Spinal cord (tissue), 10 donors: ENCODE results near the gene KLHL41. TPM values are rescaled to one million over a fixed set of nuclear protein-coding genes. Genes with fewer than 3 reads are reported as not detected.
"Not testable (repeated sequence)": the region's sequence is repeated elsewhere in the genome, so short reads cannot be mapped to it uniquely, and the experiment has no call there.

Source experiments
- DNase-seq, 6 donors: peaks; one replicate each; pipeline versions ENCODE4 v3.0.0 to v3.0.0-alpha.2; 2013 to 2015; ENCODE audit warnings: low spot score in 6 of 6, low read depth in 4 of 6
- H3K27ac ChIP-seq: one replicate; pipeline ENCODE4 v1.5.1; 2013; ENCODE audit warnings: low read depth, low read length, control low read depth
- H3K27me3 ChIP-seq: one replicate; pipeline ENCODE4 v1.6.1; 2013; ENCODE audit warnings: low read length; ENCODE audit not compliant: control insufficient read depth, insufficient read depth
- H3K36me3 ChIP-seq: one replicate; pipeline ENCODE4 v1.6.1; 2013; ENCODE audit warnings: low read length; ENCODE audit not compliant: control insufficient read depth, insufficient read depth
- H3K4me1 ChIP-seq: one replicate; pipeline ENCODE4 v1.6.1; 2013; ENCODE audit warnings: low read length; ENCODE audit not compliant: control insufficient read depth, insufficient read depth
- H3K4me3 ChIP-seq: one replicate; pipeline ENCODE4 v1.5.1; 2013; ENCODE audit warnings: low read depth, low read length, control low read depth
- H3K9me3 ChIP-seq: one replicate; pipeline ENCODE4 v1.6.1; 2013; ENCODE audit warnings: low read length; ENCODE audit not compliant: control insufficient read depth, insufficient read depth
- WGBS: methylation state at CpG from one replicate; pipeline ENCODE4 v1.1.5; 2013; ENCODE audit warnings: missing lambda C conversion rate; ENCODE audit not compliant: insufficient coverage; 5-methylcytosine and 5-hydroxymethylcytosine counted together
- polyA plus RNA-seq, 2 donors: library from polyadenylated mRNA; unstranded; fragments of 120-200 nt; gene quantifications; one replicate each; pipeline ENCODE4 v1.2.1, GENCODE V29; 2013; ENCODE audit not compliant: insufficient read length in 2 of 2
- total RNA-seq, 2 donors: library from RNA; depleted of rRNA in 1 of 2; stranded (reverse); fragments of 120-200 nt in 1 of 2; fragments of >200 nt in 1 of 2; gene quantifications; one replicate each; pipeline versions ENCODE4 v1.2.3 to v1.2.4, GENCODE V29; 2013 to 2014
- donor health status: healthy.

The KLHL41 gene
- total and polyA plus RNA-seq, 4 donors = 2.5 to 6.3 (median 3.4) TPM

DNA sequence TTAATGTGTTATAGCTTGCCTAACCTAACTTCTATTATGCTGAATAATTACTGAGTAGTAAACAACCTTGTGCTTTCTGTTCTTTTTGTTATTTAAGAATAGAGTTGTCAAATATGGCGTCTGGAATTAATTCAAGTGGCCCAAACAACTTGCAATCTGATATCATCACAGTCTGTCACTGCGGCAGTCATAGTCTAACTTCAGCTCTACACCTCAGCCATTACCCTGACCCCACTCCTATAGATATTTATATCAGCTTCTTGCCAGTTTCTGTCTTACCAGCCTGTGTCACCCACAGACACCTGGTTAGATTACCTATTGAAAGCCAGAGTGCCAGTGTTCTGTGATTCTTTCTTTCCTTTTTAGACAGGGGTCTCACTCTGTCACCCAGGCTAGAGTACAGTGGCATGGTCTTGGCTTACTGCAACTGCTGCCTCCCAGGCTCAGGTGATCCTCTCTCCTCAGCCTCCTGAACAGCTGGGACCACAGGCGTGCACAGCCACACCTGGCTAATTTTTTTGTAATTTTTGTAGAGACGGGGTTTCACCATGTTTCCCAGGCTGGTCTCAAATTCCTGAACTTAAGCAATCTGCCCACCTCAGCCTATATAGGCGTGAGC is 14.1 kb upstream of the KLHL41 start:
- Histone ChIP-seq H3K36me3 (peaks cover 19% of the 10 kb centered on the region), H3K4me1 (no peaks in the 10 kb centered on the region), H3K4me3 (no peak overlapping the region), H3K27me3 (no peaks in the 10 kb centered on the region), H3K9me3 (no peaks in the 10 kb centered on the region), H3K27ac (no peak overlapping the region)
- 88% methylated on average over 1 of the region's 5 CpGs for WGBS
- no peak for DNase-seq

- 97% methylated on average over 15 of the region's 19 CpGs for WGBS
- Histone ChIP-seq H3K9me3 (no peaks in the 10 kb centered on the region), H3K4me1 (no peaks in the 10 kb centered on the region), H3K27me3 (no peaks in the 10 kb centered on the region), H3K4me3 (no peak overlapping the region), H3K27ac (no peak overlapping the region), H3K36me3 (peaks cover 13% of the 10 kb centered on the region)
- no peak for DNase-seq
Observed at GRCh38 chr2:169504651-169505050, 4.9 kb upstream of the KLHL41 start.

DNA sequence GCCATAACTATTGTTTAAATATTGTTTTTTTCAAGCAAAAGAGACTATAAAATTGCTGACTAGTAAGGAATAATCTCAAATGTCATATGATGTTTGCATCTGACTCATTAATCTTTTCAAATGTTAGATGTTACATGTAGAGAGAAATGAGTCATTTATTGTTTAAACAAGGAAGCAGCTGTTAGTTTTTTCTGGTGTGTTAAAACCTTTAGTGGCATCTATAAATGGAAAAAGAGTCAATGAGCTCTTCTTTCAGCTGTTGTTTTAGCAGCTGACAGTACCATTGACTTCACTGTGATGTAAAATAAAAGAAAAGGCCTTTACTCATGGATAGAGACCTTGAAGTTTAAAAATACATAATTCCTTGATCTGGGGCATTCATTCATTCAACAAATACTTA is 1.8 kb upstream of the KLHL41 start:
- peaks cover 13% of the 10 kb centered on the region for H3K36me3 ChIP-seq
- H3K4me1 ChIP-seq = no peaks in the 10 kb centered on the region
- H3K27ac ChIP-seq = no peak overlapping the region
- H3K9me3 ChIP-seq = no peaks in the 10 kb centered on the region
- H3K4me3 ChIP-seq = no peak overlapping the region
- no peaks in the 10 kb centered on the region for H3K27me3 ChIP-seq
- no peak for DNase-seq

- H3K4me3 ChIP-seq = no peak overlapping the region
- 90% methylated on average over 7 of the region's 8 CpGs for WGBS
Observed at GRCh38 chr2:169509955-169510354, 453 bp downstream of the KLHL41 start.

GRCh38 chr2:169510496-169510895 is 994 bp downstream of the KLHL41 start:
- Histone ChIP-seq H3K4me3 (no peak overlapping the region), H3K27me3 (no peaks in the 10 kb centered on the region), H3K9me3 (no peaks in the 10 kb centered on the region), H3K4me1 (no peaks in the 10 kb centered on the region), H3K27ac (no peak overlapping the region), H3K36me3 (peaks cover 2% of the 10 kb centered on the region)
- 100% methylated on average over 2 of the region's 4 CpGs for WGBS
- no peak for DNase-seq

More at GRCh38 chr2:169509955-169510354, 453 bp downstream of the KLHL41 start:
- Histone ChIP-seq H3K27me3 (no peaks in the 10 kb centered on the region), H3K4me1 (no peaks in the 10 kb centered on the region), H3K27ac (no peak overlapping the region), H3K9me3 (no peaks in the 10 kb centered on the region), H3K36me3 (peaks cover 7% of the 10 kb centered on the region)
- no peak for DNase-seq

GRCh38 chr2:169511818-169512217 is 2.3 kb downstream of the KLHL41 start:
- H3K36me3 ChIP-seq = no peaks in the 10 kb centered on the region
- WGBS = no CpG with 5 or more reads among the region's 1 CpG
- H3K4me3 ChIP-seq = no peak overlapping the region

DNA sequence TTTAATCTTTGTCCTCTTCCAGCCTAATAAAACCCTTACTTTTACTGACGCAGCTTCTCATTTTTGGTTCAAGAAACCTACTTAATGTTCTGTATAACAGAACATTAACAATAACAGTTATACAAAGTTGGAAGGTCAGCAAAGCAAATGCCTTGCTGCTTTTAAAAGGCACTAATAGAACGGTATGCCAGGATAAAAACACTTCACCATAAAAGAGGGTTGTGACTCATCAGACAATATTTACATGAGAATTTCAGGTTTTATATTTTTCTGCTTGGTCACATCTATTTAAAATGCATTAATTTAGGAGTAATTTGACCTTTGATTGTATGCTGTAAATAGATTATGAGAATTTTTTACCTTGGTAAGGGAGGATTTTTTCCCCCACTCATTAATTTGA is 3.0 kb downstream of the KLHL41 start:
- DNase-seq = no peak
- H3K9me3 ChIP-seq = no peaks in the 10 kb centered on the region
- H3K27me3 ChIP-seq = no peaks in the 10 kb centered on the region
- H3K27ac ChIP-seq = no peak overlapping the region
- peaks cover 2% of the 10 kb centered on the region for H3K36me3 ChIP-seq
- WGBS = no CpG with 5 or more reads among the region's 2 CpGs
- H3K4me3 ChIP-seq = no peak overlapping the region
- no peaks in the 10 kb centered on the region for H3K4me1 ChIP-seq

More at GRCh38 chr2:169511818-169512217, 2.3 kb downstream of the KLHL41 start:
- no peaks in the 10 kb centered on the region for H3K27me3 ChIP-seq
- no peak for DNase-seq
- H3K9me3 ChIP-seq = no peaks in the 10 kb centered on the region
- no peak overlapping the region for H3K27ac ChIP-seq
- H3K4me1 ChIP-seq = no peaks in the 10 kb centered on the region

DNA sequence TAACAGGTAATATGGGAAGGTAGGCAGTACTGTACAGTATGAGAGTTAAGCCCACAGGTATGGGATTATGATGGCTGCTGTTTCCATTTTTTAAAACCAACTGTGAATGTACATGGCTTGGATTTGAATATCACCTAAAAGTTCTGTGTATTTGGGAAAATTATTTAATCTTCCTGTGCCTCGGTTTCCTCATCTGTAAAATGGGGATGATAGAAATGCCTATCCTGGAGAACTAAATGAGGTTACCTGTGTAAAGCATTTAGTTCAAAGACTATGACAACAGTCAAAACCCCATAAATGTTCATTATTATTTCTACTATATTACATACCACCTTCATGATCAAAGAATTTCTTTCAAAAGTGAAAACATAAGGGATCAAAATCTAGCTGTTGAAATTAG is 3.6 kb downstream of the KLHL41 start:
- no peak overlapping the region for H3K27ac ChIP-seq
- H3K9me3 ChIP-seq = no peaks in the 10 kb centered on the region
- H3K36me3 ChIP-seq = peaks cover 2% of the 10 kb centered on the region
- no peak for DNase-seq
- no peak overlapping the region for H3K4me3 ChIP-seq
- H3K4me1 ChIP-seq = no peaks in the 10 kb centered on the region
- no peaks in the 10 kb centered on the region for H3K27me3 ChIP-seq
- no CpG with 5 or more reads among the region's 1 CpG for WGBS

GRCh38 chr2:169513926-169514325 is 4.4 kb downstream of the KLHL41 start:
- H3K27me3 ChIP-seq = no peaks in the 10 kb centered on the region
- H3K9me3 ChIP-seq = no peaks in the 10 kb centered on the region
- no peak overlapping the region for H3K27ac ChIP-seq
- H3K4me1 ChIP-seq = no peaks in the 10 kb centered on the region
- no CpG with 5 or more reads among the region's 3 CpGs for WGBS
- H3K4me3 ChIP-seq = no peak overlapping the region
- H3K36me3 ChIP-seq = peaks cover 4% of the 10 kb centered on the region
- DNase-seq = peak in 1 of 6 donors; percentile 7

DNA sequence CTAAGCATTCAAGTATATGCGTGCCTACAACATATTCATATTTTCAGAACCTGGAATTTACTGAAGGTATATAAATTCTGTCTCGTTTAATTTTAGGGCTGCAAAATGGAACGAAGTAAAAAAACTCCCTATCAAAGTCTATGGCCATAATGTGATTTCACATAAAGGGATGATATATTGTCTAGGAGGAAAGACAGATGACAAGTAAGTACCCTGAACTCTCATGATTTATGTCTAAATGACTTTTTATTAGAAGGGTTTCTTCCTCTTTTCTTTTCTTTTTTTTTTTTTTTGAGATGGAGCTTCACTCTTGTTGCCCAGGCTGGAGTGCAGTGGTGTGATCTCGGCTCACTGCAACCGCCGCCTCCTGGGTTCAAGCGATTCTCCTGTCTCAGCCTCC is 5.3 kb downstream of the KLHL41 start:
- not testable (repeated sequence) for H3K27me3 ChIP-seq, H3K4me1 ChIP-seq, H3K36me3 ChIP-seq, H3K4me3 ChIP-seq, H3K9me3 ChIP-seq, DNase-seq, H3K27ac ChIP-seq
- WGBS = no CpG with 5 or more reads among the region's 7 CpGs
